GM12891 (cell line): ENCODE measurements around the gene SERINC5.
A peak's percentile ranks its signal among the peaks of the same experiment; 100 is the strongest.

Source experiments
- PAX5 ChIP-seq: IDR thresholded peaks from 2 replicates; pipeline ENCODE4 v1.6.1; 2011; ENCODE audit warnings: low read length, moderate library complexity, mild to moderate bottlenecking; ENCODE audit not compliant: insufficient read depth, severe bottlenecking
- POLR2A ChIP-seq: IDR thresholded peaks from 2 replicates; pipeline ENCODE4 v1.6.1; 2011; ENCODE audit warnings: low read depth, low read length, control low read depth
- POLR2AphosphoS5 ChIP-seq: IDR thresholded peaks from 2 replicates; pipeline ENCODE4 v1.6.1; 2011; ENCODE audit warnings: low read depth, low read length, control low read depth
- POU2F2 ChIP-seq: IDR thresholded peaks from 2 replicates; pipeline ENCODE4 v1.6.1; 2011; ENCODE audit warnings: low read depth, mild to moderate bottlenecking, control low read depth, low read length, moderate library complexity
- TAF1 ChIP-seq: IDR thresholded peaks from 2 replicates; pipeline ENCODE4 v1.6.1; 2011; ENCODE audit warnings: low read depth, low read length, control low read depth

DNA sequence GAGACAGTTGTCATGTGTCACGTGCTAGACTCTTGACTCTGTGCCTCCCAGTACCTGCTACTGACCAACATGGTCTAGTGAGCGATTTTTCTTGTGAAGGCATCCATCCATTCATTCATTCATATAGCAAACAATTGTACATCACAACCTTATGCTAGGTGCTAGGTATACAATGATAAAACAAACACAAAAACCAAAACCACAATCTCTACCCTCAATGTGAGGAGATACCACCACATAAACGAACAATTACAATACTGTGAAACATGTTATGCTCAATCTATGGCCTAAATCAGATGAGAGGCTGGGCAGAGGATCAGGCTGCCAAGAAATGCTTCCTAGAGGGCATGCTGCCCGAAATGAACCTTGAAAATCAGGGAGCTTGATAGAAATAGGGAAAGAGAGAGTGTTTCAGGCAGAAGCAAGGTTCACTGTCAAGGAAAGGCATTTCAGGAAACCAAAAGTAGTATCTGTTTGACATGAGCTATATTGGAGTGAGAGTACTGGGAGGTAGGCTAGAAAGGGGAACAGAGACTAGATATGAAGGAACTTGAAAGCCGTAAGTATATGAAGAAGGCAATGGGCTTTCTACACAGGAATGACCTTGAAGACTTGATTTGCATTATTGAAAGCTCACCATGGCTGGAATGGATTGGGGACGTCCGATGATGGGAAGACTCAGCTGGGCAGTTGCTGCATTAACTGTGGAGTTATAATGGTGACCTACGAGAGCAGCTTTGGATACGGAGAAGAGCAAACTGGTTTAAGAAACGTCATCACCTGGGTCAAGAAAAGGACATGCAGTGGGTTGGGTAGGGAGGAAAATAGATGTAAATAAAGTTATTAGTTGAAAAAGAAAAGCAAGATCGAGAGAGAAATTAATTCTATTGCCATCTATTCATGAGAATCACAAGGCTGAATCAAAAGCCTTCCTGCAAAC is 130.6 kb downstream of the SERINC5 start:
- TF ChIP-seq POLR2A: no peak
- no peak for TF ChIP-seq POLR2AphosphoS5
- no peak for TF ChIP-seq PAX5
- TF ChIP-seq TAF1: no peak
- TF ChIP-seq POU2F2: 0 out of 2 replicates have a peak, but pooled peaks have one; percentile 38
